ENCODE results near the gene RTL3.
"Not testable (repeated sequence)": the region's sequence is repeated elsewhere in the genome, so short reads cannot be mapped to it uniquely, and the experiment has no call there.

Gene RTL3

DNA sequence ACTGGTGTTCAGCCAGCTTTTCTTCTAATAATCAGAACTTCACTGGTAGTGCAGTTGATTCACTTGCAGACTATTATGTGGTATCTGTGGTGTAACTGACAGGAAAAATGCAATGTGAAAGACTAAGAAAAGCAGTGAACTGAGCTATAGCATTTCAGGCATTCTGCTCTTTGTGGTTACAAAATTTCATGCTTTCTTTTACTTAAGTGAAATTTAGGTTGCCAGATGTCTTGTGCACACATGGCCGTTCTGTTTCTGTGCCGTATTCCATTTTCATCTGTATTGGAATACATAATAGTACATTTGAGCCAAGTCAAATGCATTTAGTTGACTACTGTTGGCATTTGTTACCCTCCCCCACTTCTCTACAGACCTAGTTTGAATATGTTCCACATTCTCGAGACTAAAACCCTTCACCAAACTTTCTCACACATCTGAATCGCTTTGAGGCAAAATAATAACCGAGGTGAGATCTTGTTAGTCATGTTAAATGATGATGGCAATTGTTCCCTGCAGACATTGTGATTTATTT, 8.2 kb downstream of the RTL3 start:
- TF ChIP-seq, protein P1, sequence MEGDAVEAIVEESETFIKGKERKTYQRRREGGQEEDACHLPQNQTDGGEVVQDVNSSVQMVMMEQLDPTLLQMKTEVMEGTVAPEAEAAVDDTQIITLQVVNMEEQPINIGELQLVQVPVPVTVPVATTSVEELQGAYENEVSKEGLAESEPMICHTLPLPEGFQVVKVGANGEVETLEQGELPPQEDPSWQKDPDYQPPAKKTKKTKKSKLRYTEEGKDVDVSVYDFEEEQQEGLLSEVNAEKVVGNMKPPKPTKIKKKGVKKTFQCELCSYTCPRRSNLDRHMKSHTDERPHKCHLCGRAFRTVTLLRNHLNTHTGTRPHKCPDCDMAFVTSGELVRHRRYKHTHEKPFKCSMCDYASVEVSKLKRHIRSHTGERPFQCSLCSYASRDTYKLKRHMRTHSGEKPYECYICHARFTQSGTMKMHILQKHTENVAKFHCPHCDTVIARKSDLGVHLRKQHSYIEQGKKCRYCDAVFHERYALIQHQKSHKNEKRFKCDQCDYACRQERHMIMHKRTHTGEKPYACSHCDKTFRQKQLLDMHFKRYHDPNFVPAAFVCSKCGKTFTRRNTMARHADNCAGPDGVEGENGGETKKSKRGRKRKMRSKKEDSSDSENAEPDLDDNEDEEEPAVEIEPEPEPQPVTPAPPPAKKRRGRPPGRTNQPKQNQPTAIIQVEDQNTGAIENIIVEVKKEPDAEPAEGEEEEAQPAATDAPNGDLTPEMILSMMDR (IDR thresholded peaks at IDR 0.05), result no peak
- TF ChIP-seq ZFX (IDR thresholded peaks at IDR 0.05; ENCODE audit: borderline replicate concordance), result no peak
- H3K27ac ChIP-seq, result no peak overlapping the region

DNA sequence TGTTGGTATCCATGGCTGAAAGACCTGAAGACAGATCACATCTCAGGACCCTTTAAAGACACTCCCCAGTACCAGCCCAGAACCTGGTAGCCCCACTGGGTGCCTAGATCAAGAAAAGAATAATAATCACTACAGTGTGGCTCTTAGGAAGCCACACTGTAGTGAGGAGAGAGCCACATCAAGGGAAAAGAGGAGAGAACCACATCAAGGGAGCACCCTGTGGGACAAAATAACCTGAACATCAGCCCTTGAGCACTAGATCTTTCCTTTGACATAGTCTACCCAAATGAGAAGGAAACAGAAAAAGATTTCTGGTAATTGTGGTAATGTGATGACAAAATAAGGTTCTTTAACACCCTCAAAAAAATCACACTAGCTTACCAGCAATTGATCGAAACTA, 15.3 kb downstream of the RTL3 start:
- no peak overlapping the region for H3K27ac ChIP-seq
- TF ChIP-seq ZFX (IDR thresholded peaks at IDR 0.05; ENCODE audit: borderline replicate concordance), result no peak
- TF ChIP-seq, protein P1 (IDR thresholded peaks at IDR 0.05), result no peak

DNA sequence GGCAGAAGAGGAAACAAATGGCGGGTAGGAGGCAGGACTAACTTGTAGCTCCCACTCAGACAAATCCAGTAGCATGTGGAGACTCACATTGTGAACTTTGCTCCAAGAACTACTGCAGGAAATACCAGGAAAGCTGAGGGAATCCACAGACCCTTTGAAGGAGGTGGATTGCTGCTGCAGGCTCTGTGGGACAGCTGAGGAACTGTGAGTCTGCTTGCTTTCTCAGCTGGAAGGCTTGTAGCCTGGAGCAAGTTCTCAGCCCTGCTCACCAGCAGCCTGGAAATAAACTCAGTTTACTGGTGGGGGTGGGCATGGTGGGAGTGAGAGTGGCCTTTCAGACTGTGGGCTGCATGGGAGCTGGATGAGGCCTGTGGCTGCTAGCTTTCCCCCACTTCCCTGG, 16.0 kb downstream of the RTL3 start:
- H3K27ac ChIP-seq, result no peak overlapping the region
- TF ChIP-seq ZFX (IDR thresholded peaks at IDR 0.05; ENCODE audit: borderline replicate concordance), result no peak
- TF ChIP-seq, protein P1 (IDR thresholded peaks at IDR 0.05), result no peak

DNA sequence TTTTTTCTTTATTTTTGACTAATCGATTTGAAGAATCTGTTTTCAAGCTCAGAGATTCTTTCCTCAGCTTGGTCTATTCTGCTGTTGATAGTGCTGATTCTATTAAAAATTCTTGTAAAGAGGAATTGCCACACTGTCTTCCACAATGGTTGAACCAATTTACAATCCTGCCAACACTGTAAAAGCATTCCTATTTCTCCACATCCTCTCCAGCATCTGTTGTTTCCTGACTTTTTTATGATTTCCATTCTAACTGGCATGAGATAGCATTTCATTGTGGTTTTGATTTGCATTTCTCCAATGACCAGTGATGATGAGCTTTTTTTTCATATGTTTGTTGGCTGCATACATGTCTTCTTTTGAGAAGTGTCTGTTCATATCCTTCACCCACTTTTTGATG, 23.0 kb downstream of the RTL3 start:
- not testable (repeated sequence) for H3K27ac ChIP-seq

DNA sequence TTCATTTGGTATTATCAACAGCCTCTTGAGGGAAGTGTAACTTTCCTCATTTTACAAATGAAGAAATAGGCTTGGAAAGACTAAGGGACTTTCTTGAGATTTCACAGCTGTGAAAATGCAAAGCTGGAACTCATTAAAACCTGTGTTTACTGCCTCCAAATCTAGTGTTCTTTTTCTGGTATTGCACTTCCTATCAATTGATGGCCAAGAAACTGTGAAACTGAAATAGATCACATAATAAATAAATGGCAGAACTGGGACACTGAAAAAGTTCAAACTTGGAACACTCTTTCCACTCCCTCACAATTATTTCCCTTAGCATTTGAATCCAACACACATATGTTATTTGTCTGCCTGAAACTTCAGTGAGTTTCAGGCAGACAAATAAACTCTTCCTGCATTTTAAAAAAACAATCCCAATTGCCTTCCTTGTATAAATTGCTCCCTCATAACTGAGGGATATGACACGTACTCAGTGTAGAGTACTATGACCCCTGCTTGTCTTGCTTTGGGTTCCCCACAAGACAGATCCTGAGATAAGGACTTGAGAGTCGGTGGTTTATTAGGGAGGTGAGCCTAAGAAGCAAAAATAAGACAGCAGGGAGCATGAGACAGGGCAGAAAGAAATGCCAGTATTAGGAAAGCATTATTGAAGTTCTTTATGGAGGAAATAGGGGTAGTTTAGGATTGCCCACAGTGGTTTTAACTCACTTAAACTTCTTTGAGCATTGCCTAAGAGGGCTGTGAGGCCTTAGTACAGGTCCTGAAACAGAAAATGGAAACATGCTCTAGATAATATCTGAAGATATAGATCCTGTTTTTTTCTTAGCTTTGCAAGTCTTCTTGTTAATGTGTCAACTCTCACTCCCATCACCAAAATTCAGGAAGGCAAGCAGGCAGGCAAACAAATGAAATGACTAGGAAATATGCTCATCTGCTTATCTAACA, 33.9 kb downstream of the RTL3 start:
- no peak for TF ChIP-seq ZFX (IDR thresholded peaks at IDR 0.05; ENCODE audit: borderline replicate concordance)
- TF ChIP-seq, protein P1 (IDR thresholded peaks at IDR 0.05), result no peak
- no peak overlapping the region for H3K27ac ChIP-seq

DNA sequence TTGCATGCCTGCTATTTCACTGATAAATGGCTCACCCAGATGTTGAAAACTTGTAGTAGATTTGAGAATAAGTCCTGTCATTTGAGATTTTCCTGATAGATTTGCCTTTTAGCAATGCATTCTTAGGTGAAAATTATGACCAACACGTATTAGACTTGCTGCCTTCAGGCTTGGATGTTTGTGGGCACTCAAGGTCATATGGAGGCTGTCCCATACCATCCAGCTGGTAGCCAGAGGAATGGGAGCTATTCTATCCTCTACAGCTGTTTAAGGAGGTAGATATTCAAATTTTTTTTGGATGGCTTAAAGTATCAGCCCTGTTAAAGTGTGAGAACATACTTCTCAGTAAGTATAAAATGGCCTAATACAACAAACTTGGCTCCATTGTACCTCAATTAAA, 34.7 kb downstream of the RTL3 start:
- no peak overlapping the region for H3K27ac ChIP-seq
- TF ChIP-seq, protein P1 (IDR thresholded peaks at IDR 0.05), result no peak
- TF ChIP-seq ZFX (IDR thresholded peaks at IDR 0.05; ENCODE audit: borderline replicate concordance), result no peak

DNA sequence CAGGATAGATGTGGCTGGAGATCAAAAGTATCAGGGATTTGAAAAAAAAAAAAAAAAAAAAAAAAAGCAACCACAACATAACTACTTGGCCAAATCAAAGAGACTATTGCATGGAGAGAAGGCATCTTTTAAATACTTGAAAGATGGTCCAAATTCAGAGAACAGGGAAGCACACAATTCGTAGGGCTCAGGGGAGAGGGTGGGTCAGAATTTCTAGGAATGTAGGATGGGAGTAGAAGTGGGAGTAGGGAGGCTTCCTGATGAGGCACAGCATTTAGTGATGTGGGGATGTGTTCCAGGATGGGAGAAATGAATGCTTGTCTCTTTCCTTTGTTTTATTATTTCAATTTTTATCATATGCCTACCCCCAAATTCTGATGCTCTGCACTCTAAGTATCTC, 36.3 kb downstream of the RTL3 start:
- H3K27ac ChIP-seq, result no peak overlapping the region
- TF ChIP-seq, protein P1 (IDR thresholded peaks at IDR 0.05), result no peak
- no peak for TF ChIP-seq ZFX (IDR thresholded peaks at IDR 0.05; ENCODE audit: borderline replicate concordance)

Measured in 22Rv1 (cell line).